ENCODE measurements around the gene FOXO3. TPM values are rescaled to one million over a fixed set of nuclear protein-coding genes. Genes with fewer than 3 reads are reported as not detected.

Gene FOXO3
- total RNA-seq, 1 donor, result 63.6 TPM

- peaks cover 2% of the 10 kb centered on the region for H3K4me1 ChIP-seq (ENCODE audit: insufficient read depth, low read length)
- H3K4me3 ChIP-seq (ENCODE audit: low read length), result no peak overlapping the region
- no peaks in the 10 kb centered on the region for H3K9me3 ChIP-seq (ENCODE audit: low read depth, low read length)
- H3K27me3 ChIP-seq (ENCODE audit: insufficient read depth, low read length), result no peaks in the 10 kb centered on the region
Observed at GRCh38 chr6:108694816-108695215, 134.1 kb downstream of the FOXO3 start.

- H3K9me3 ChIP-seq (ENCODE audit: low read depth, low read length), result peaks cover 11% of the 10 kb centered on the region
- no peaks in the 10 kb centered on the region for H3K27me3 ChIP-seq (ENCODE audit: insufficient read depth, low read length)
- H3K4me1 ChIP-seq (ENCODE audit: insufficient read depth, low read length), result no peaks in the 10 kb centered on the region
- H3K4me3 ChIP-seq (ENCODE audit: low read length), result no peak overlapping the region
Observed at GRCh38 chr6:108697561-108698161, 136.9 kb downstream of the FOXO3 start.

GRCh38 chr6:108698593-108699289, 138.0 kb downstream of the FOXO3 start:
- H3K9me3 ChIP-seq (ENCODE audit: low read depth, low read length), result peaks cover 20% of the 10 kb centered on the region
- H3K4me3 ChIP-seq (ENCODE audit: low read length), result no peak overlapping the region
- no peaks in the 10 kb centered on the region for H3K27me3 ChIP-seq (ENCODE audit: insufficient read depth, low read length)
- no peaks in the 10 kb centered on the region for H3K4me1 ChIP-seq (ENCODE audit: insufficient read depth, low read length)

- H3K9me3 ChIP-seq (ENCODE audit: low read depth, low read length), result peaks cover 20% of the 10 kb centered on the region
- H3K27me3 ChIP-seq (ENCODE audit: insufficient read depth, low read length), result no peaks in the 10 kb centered on the region
- H3K4me1 ChIP-seq (ENCODE audit: insufficient read depth, low read length), result no peaks in the 10 kb centered on the region
- no peak overlapping the region for H3K4me3 ChIP-seq (ENCODE audit: low read length)
Observed at GRCh38 chr6:108699290-108700041, 138.7 kb downstream of the FOXO3 start.

- H3K4me3 ChIP-seq (ENCODE audit: low read length), result no peak overlapping the region
- H3K9me3 ChIP-seq (ENCODE audit: low read depth, low read length), result peaks cover 20% of the 10 kb centered on the region
- no peaks in the 10 kb centered on the region for H3K27me3 ChIP-seq (ENCODE audit: insufficient read depth, low read length)
- H3K4me1 ChIP-seq (ENCODE audit: insufficient read depth, low read length), result no peaks in the 10 kb centered on the region
Observed at GRCh38 chr6:108702106-108702851, 141.6 kb downstream of the FOXO3 start.

GRCh38 chr6:108706649-108707048, 145.9 kb downstream of the FOXO3 start:
- no peaks in the 10 kb centered on the region for H3K4me1 ChIP-seq (ENCODE audit: insufficient read depth, low read length)
- no peaks in the 10 kb centered on the region for H3K27me3 ChIP-seq (ENCODE audit: insufficient read depth, low read length)
- peaks cover 19% of the 10 kb centered on the region for H3K9me3 ChIP-seq (ENCODE audit: low read depth, low read length)
- no peak overlapping the region for H3K4me3 ChIP-seq (ENCODE audit: low read length)

- no peak overlapping the region for H3K4me3 ChIP-seq (ENCODE audit: low read length)
- no peaks in the 10 kb centered on the region for H3K27me3 ChIP-seq (ENCODE audit: insufficient read depth, low read length)
- peaks cover 11% of the 10 kb centered on the region for H3K9me3 ChIP-seq (ENCODE audit: low read depth, low read length)
- no peaks in the 10 kb centered on the region for H3K4me1 ChIP-seq (ENCODE audit: insufficient read depth, low read length)
Observed at GRCh38 chr6:108707328-108707976, 146.7 kb downstream of the FOXO3 start.

- Histone ChIP-seq H3K9me3 (ENCODE audit: low read depth, low read length) (no peaks in the 10 kb centered on the region), H3K27me3 (ENCODE audit: insufficient read depth, low read length) (no peaks in the 10 kb centered on the region), H3K4me3 (ENCODE audit: low read length) (no peak overlapping the region), H3K4me1 (ENCODE audit: insufficient read depth, low read length) (no peaks in the 10 kb centered on the region)
Observed at GRCh38 chr6:108710030-108710429, 149.3 kb downstream of the FOXO3 start.

GRCh38 chr6:108710551-108710950, 149.8 kb downstream of the FOXO3 start:
- Histone ChIP-seq H3K27me3 (ENCODE audit: insufficient read depth, low read length) (no peaks in the 10 kb centered on the region), H3K4me1 (ENCODE audit: insufficient read depth, low read length) (no peaks in the 10 kb centered on the region), H3K4me3 (ENCODE audit: low read length) (no peak overlapping the region), H3K9me3 (ENCODE audit: low read depth, low read length) (no peaks in the 10 kb centered on the region)

- Histone ChIP-seq H3K27me3 (ENCODE audit: insufficient read depth, low read length) (no peaks in the 10 kb centered on the region), H3K9me3 (ENCODE audit: low read depth, low read length) (no peaks in the 10 kb centered on the region), H3K4me1 (ENCODE audit: insufficient read depth, low read length) (no peaks in the 10 kb centered on the region), H3K4me3 (ENCODE audit: low read length) (no peak overlapping the region)
Observed at GRCh38 chr6:108711071-108711470, 150.4 kb downstream of the FOXO3 start.

- Histone ChIP-seq H3K27me3 (ENCODE audit: insufficient read depth, low read length) (no peaks in the 10 kb centered on the region), H3K4me1 (ENCODE audit: insufficient read depth, low read length) (no peaks in the 10 kb centered on the region), H3K4me3 (ENCODE audit: low read length) (no peak overlapping the region), H3K9me3 (ENCODE audit: low read depth, low read length) (no peaks in the 10 kb centered on the region)
Observed at GRCh38 chr6:108711826-108712225, 151.1 kb downstream of the FOXO3 start.

GRCh38 chr6:108712946-108713345, 152.2 kb downstream of the FOXO3 start:
- Histone ChIP-seq H3K4me1 (ENCODE audit: insufficient read depth, low read length) (no peaks in the 10 kb centered on the region), H3K27me3 (ENCODE audit: insufficient read depth, low read length) (no peaks in the 10 kb centered on the region), H3K9me3 (ENCODE audit: low read depth, low read length) (no peaks in the 10 kb centered on the region), H3K4me3 (ENCODE audit: low read length) (no peak overlapping the region)

GRCh38 chr6:108714101-108714765, 153.5 kb downstream of the FOXO3 start:
- Histone ChIP-seq H3K27me3 (ENCODE audit: insufficient read depth, low read length) (no peaks in the 10 kb centered on the region), H3K4me1 (ENCODE audit: insufficient read depth, low read length) (no peaks in the 10 kb centered on the region), H3K4me3 (ENCODE audit: low read length) (no peak overlapping the region), H3K9me3 (ENCODE audit: low read depth, low read length) (no peaks in the 10 kb centered on the region)

GRCh38 chr6:108714766-108715414, 154.2 kb downstream of the FOXO3 start:
- H3K27me3 ChIP-seq (ENCODE audit: insufficient read depth, low read length), result no peaks in the 10 kb centered on the region
- H3K4me1 ChIP-seq (ENCODE audit: insufficient read depth, low read length), result no peaks in the 10 kb centered on the region
- no peaks in the 10 kb centered on the region for H3K9me3 ChIP-seq (ENCODE audit: low read depth, low read length)
- no peak overlapping the region for H3K4me3 ChIP-seq (ENCODE audit: low read length)
